Stimulated activated CD4-positive, alpha-beta T cell treated with anti-CD3 and anti-CD28 coated beads, Interleukin-2, amount 100 ng/mL, for 4 hours (primary cell): ENCODE measurements around the gene C1QBP.
"Not testable (repeated sequence)": the region's sequence is repeated elsewhere in the genome, so short reads cannot be mapped to it uniquely, and the experiment has no call there.

ENCODE experiments used
- DNase-seq: peaks from one replicate; pipeline ENCODE4 v3.0.0-alpha.2; 2020; ENCODE audit warnings: low read depth

The C1QBP gene, protein sequence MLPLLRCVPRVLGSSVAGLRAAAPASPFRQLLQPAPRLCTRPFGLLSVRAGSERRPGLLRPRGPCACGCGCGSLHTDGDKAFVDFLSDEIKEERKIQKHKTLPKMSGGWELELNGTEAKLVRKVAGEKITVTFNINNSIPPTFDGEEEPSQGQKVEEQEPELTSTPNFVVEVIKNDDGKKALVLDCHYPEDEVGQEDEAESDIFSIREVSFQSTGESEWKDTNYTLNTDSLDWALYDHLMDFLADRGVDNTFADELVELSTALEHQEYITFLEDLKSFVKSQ

DNA sequence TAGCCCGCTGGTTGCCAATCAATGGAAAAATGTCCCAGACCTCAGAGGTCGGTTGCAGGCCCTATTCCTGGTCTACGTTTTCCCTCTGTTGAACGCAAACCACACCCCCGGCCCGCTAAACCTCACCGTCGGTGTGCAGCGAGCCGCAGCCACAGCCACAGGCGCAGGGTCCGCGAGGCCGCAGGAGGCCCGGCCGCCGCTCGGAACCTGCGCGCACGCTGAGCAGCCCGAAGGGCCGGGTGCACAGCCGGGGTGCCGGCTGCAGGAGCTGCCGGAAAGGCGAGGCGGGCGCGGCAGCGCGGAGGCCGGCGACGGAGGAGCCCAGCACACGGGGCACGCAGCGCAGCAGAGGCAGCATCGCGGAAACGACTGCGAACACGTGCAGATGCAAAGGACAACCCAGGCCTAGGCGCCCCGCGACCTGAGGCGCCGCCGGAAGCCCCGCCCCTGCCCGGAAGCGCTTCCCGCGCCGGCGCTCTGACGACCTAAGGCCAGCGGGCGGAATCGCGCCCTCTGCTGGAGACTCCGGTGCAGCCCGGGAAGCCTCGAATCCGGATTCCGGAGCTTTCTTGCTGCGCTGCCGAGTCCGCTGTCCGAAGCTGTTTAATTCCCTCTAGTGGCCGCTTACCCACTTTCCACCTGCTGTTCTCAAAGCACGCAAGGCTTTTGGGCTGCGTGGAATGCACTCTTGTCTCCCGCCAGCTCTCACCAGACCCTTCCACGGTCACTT is at the start of gene C1QBP:
C1QBP (minus strand) TSS at position 440 of the 730 bp plus-strand sequence; CDS start at position 358, 82 bp downstream.
- peak; percentile 87 for DNase-seq

DNA sequence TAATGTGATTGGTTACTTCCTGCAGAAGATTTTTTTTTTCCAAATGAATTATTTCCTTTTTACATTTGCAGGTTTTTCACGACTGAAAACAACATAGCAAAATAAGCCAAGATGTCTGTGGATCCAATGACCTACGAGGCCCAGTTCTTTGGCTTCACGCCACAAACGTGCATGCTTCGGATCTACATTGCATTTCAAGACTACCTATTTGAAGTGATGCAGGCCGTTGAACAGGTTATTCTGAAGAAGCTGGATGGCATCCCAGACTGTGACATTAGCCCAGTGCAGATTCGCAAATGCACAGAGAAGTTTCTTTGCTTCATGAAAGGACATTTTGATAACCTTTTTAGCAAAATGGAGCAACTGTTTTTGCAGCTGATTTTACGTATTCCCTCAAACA is 49.8 kb upstream of the C1QBP start:
- DNase-seq = no peak

DNA sequence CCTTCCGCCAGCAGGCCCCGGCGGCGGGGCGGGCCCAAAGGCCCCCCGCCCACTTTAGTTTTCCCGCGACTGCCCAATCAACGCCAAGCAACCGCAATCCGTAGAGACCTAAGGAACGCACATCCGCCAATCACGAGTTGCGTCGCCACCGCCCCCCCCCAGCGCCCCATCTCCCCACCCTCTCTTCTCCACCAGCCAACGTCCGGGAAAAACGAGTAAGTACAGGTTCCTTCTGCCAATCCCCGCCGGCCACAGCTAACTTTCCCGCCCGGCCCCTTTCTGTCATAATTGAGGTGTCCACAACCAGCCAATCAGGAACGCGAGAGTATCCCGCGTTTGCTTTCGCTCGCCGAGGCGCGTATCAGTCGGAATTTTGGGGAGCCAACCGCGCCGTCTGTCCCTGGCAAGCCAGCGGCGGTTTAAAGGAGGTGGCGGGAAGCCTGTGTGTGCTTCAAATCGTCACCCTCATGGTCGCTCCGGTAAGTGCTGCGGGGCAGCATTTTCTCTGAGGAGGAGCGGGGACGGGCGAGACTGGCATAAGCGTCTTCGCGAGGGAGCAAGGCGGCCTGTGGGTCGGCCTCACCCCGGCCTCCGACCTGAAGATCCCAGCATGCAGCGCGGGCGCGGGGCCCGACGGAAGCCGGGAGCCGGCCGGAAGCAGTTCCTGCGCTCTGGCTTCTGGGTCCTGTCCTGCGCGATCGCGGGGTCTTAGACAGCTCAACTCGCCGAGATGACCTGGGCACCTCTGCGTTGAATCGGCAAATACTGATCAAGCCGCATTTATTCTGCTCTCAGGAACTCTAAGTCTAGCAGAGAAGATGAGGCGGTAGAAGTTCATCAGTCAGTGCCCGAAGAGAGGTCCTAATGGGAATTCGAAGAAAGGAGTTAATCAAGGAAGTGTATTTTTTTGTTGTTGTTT is 47.5 kb upstream of the C1QBP start, which contains the start of gene MIS12:
MIS12 (plus strand) TSS at position 361 of the 919 bp plus-strand sequence. CDS start 2,297 bp downstream, outside the sequence.
- peak; percentile 96 for DNase-seq

DNA sequence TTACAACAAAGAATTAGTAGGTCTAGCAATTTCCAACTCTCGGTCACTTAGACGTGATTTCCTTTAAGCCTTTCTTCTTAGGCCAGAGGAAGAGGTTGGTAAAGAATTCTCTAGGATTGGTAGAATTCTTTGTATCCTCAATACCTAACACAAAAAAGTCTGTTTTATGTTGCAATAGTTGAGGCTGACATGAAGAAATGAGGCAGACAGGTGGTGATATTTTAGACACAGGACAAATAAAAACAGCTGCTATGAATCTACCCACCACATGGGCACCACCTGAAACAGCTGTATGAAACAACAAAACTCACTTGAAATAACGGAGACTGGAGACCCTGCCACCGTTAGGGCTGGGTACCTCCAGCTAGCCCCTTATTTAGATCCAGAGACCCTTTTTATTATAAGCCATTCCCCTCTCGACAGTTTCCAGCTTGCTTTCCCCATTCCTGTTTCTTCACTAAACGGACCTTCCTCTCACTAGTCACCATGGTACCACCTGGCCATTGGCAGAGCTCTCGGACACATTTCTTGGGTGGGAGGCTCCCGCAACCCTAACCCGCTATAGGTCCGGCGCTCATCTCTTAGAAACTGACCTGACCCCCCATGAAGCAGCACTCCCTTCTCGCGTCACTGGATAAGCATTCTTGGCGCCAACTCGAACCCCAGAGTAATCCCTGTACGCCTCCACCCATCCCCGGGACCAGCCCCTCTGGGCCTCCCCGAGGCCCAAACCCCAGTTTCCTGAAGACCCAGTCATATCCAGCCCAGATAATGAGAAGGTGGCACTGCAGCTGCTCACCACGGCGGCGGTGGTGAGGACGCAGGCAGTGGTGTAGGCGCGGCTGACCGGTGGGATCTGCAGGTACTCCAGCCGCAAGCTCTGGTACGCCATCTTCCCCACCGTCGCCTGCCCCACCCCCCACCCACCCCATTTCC is 46.6 kb upstream of the C1QBP start, which contains the start of gene DERL2:
DERL2 (minus strand) TSS at position 909 of the 936 bp plus-strand sequence; CDS start at position 892, 17 bp downstream.
- no peak for DNase-seq

DNA sequence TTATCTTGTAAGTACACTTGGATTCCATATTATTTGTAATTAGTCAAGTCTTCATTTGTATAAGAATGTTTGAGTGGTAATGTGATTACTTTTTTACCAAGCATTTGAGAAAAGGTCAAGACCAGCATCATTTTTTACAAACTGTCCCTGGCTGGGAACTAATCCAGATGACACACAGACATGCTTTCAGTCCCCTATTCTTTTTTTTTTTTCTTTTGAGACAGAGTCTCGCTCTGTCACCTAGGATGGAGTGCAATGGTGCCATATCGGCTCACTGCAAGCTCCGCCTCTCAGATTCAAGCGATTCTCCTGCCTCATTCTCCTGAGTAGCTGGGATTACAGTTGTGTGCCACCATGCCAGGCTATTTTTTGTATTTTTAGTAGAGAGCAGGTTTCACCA is 42.5 kb upstream of the C1QBP start:
- DNase-seq = no peak

DNA sequence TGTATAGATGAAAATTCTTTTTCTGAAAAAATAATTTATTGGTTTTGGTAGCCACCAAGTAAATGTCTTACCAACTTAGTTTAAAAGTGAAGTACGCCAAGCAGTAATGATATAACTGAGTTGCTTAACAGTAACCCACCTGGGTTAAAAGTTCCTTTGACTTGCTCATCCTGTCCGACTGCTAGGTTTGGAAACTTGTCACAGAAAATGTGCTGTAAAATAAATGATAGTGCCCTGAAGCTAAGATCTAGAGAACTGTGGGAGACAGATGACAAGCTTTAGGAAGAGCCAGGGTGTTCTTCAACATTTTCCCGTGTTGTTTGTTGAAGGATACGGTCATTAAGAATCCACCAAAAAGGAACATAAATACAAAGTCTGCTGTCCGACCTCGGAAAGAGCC is 42.0 kb upstream of the C1QBP start:
- no peak for DNase-seq

DNA sequence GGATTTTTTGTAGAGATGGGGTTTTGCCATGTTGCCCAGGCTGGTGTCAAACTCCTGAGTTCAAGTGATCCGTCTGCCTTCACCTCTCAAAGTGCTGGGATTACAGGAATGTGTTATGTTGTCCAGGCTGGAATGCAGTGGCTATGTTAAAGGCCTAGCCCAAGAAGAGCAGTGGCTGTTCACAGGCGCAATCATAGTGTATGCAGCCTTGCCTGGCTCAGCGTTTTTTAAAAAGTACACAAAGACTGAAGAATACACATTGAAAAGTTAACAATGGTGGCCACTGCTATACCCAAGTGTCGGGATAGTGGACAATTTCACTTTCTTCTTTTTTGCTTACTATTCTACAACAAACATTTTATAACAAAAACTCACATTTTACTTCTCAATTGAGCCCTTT is 40.0 kb upstream of the C1QBP start:
- no peak for DNase-seq

DNA sequence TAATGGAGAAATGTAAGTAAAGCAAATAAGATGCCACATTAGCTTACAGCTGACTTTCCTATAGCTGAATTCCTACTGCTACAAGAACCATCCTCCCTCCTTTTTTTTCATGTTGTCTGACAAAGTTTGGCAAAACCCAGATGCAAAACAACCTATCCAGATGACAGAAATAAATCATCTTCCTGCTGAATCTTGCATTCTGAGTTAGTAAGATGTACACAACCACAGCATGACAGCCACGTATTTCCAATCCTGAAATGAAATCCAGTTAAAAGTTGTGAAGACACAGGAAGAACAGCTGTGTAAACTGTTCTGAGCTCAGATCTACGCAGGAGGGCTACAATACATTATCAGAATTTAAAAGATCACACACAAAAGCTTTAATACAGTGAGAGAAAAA is 35.0 kb upstream of the C1QBP start:
- DNase-seq = no peak

DNA sequence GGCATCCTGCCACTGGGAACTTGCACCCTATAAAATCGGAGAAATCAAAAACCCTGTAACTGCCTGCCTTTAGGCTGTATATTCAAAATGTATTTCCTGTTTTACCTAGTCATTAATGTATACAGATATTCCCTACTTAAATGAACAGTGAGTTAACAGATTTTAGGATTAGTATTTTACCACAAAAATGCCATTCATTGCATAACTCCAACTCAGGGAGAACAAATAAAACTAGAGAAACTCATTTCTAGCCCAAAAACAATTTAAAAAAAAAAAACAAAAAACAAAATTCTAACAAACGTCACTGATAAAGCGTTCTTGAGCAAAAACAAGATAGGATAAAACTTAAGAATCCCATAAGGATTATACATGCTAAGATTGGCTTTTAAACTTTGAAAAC is 33.6 kb upstream of the C1QBP start:
- no peak for DNase-seq

DNA sequence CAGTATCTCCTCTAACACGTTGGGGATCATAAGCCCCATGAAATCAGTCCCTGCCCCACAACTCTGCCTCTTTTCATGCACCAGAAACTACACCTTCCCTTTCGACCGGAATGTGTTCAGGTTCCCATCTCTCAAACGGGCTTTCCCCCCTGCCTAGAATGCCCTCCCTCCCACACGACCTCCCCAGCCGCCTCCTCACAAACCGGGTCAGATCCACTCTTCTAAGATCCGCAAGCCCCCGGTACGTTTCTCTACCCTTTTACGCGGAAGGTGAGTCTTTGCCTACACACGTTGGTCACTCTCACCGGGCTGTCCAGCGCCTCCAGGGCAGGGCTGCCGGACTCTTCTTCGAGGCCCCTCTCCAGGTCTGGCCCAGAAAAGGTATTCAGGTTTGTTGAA is 29.1 kb upstream of the C1QBP start:
- peak; percentile 32 for DNase-seq

DNA sequence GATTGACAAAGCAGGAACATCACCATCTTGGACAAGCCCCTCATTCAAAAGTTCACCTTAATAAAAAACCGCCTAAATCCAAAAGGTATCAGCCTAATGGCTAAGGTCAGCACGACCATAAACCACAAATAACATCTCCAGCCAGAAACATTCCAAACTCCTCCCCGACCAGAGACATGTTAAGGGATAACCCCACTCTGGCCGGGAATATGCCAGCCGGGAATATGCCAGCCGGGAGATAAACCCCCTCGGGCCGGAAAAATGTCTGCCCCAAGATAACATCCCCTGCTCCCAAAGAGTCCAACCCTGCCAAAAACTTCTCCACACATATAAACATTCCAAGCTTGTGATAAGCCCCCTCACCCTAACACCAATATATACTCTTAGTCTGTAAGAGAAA is 28.5 kb upstream of the C1QBP start:
- no peak for DNase-seq

DNA sequence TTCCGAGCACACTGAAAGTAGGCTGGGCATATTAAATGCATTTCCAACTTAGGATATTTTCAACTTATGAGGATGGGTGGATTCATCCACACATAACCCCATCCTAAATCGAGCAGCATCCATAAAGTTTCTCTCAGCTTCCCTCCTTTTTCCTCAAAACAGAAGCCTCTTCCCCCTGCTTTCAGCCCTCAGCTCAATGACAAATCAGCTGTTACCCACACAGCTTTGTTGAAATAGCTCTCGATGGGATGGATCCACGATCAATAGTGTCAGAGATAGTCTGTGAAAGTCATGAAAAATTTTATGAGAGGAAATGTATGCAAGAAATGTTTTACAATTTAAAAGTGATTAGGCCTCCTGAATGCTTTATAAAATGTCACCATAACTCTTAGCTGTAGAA is 27.3 kb upstream of the C1QBP start:
- no peak for DNase-seq

DNA sequence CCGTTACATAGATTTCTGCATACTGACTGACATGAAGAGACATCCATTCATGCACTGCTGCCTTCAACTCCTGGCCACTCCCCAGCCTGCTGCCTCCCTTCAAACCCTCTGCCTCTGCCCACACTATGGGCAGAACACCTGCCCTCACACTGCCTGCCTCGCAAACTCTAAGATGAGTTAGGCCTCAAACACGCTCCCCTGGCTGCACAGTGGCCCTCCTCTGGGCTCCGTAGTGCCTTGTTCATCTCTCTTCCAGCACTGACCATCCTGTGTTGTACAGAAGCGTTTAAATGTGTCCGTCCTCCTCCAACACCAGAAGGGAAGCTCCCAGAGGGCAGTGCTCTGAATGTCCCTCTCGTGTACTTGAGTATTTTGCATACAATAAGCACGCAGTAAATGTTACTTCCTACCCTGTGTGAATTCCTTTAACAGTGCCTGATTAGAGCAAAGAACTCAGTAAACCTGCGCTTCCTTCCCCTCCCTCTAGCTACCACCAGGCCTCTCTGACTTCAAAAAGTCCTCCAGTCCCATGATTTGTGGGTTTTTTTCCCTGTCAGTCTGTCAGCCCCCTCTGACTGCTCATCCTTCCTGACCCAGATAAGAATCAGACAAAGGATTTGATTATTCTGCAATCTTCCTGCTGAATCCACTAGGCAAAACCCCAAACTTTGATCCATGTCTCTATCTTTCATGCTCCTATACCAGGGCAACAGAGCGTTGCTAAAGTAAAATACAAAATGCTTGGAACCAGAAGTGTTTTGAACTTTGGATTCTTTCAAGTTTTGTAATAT is 26.0 kb upstream of the C1QBP start:
- no peak for DNase-seq

DNA sequence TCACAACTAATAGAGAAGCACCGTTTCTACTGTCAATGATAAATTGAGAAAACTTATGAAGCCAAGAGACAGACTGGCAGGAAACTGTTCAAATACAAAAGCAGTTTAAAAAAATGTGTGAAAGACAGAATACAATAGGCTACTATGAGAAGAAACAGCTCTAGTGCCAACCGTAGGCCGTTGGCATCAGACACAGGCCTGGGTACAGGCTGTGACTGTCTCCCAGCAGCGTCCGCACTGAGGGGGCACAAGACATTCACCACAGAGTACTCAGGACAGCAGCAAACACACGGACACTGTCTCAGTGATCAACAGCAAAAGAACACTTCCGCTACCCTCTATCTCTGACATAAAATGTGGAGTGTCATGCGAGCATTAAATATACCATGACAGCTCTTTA is 7.8 kb upstream of the C1QBP start:
- DNase-seq = no peak

DNA sequence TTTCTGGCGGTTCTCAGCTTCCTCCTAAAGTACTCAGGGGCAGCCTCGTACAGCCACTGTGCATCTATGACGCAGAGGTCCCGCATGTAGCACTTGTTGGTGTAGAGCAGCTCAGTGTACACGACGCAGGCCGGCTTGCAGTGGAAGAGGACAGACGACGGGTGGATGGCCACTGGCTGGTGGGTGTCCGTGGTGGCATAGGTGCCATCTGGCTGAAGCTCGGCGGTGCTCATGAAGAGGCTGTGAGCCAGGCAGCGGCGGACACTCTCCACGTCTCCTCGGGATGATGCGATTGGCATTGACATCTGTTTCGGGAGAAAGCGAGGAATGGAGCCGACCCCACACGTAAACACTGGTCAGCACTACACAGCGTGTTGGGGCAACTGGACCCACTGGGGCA is 5.3 kb upstream of the C1QBP start:
- no peak for DNase-seq

DNA sequence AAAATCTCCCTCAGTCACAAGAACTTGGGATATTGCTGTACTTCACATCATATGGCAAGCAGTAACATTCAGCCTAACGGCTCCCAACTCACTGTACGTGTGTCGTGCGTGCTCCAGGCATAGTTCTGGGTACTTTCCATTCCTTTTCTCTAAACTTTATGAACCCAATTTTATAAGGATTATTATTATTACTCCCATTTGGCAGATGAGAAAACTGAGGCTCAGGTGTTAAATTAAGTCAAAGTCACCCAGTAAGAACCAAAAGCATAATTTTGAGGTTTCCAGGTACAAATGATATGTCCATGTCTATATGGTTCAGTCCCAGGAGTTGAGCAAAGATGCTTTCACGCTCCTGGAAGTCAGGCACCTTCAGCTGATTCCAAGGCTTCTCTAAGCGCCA is 4.8 kb upstream of the C1QBP start:
- DNase-seq = no peak

DNA sequence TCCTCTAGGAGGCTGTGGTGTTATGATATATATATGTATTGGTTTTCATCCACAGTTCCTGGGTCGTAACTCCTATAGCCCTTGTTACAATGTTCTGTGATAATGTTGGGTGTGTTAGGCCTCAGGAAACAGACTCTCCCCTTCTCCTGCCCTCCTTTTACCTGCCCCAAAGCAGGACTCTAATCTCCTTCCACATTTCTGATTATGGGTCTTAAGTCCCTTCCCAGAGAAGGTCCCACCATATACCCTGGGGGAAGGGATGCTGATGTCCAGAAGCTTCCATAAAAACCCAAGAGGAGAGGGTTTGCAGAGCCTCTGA is 450 bp upstream of the C1QBP start:
- no peak for DNase-seq

DNA sequence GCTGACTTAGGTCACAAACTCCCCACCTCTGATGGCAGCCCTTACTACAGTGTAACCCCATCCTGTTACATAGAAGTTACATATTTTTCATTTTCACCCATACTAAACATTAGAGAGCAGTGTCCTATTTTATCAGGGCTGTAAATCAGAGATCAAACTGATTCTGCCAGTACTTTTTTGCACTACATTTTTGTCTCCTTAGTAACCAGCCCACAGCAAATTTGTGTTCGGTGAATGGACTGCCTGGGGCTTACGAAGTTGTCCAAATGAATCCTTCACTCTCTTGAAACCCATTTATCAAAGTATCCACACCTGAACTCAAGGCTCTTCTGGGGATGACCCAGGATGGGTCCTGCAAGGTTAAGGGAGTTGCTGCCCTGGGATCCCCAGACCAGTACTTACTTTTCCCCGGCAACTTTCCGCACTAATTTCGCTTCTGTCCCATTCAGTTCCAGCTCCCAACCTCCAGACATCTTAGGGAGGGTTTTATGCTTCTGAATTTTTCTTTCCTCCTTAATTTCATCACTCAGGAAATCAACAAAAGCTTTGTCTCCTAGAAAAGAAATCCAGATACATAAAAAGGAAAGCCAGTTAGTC is 1.1 kb downstream of the C1QBP start:
- no peak for DNase-seq

DNA sequence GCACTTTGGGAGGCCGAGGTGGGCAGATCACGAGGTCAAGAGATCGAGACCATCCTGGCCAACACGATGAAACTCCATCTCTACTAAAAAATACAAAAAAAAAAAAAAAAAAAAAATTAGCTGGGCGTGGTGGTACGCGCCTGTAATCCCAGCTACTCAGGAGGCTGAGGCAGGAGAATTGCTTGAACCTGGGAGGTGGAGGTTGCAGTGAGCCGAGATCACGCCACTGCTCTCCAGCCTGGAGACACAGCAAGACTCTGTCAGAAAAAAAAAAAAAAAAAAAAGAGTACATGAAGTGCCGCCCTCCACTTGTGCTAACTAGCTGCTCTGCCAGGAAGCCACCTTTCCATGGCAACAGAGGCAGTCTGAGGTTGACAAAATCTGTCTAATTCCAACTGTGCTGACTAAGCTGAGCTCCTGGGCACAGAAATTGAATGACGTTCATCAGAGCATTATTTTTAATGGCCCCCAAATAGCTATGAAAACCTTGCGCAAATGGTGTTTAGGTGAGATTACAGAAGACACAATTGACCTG is 3.1 kb downstream of the C1QBP start:
- not testable (repeated sequence) for DNase-seq

DNA sequence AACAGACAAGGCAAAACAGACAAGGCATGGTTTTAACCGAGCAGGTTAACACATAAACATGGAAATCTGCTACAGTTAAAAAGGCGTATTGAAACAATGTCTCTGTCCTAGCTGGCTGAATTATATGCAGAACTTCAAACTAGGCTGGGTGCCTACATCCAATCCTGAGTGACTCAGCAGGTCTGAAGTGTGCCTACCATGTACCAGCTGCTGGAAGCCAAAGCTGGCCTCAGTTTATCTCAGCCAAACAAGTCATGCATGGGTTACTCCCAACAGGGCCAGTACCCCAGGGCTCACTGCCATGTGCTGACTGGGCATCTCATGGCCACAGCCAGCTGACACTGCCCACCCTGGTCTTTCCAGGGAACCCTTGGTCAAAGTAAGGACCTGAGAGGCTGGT is 4.0 kb downstream of the C1QBP start:
- no peak for DNase-seq
